Nephron progenitor cell (in vitro differentiated cells): ENCODE results near the gene SPG11.

Experiments used
- DNase-seq: peaks from one replicate; pipeline ENCODE4 v3.0.0; 2021
- H3K27ac Mint-ChIP-seq: 2 replicates; pipeline ENCODE4 v1.8.0; 2021; ENCODE audit warnings: mild to moderate bottlenecking, moderate library complexity, mixed read lengths
- H3K27me3 Mint-ChIP-seq: 2 replicates; pipeline ENCODE4 v1.8.0; 2021; ENCODE audit warnings: mild to moderate bottlenecking, low read depth, mixed read lengths; ENCODE audit not compliant: poor library complexity
- H3K36me3 Mint-ChIP-seq: 2 replicates; pipeline ENCODE4 v1.8.0; 2021; ENCODE audit warnings: low read depth, mixed read lengths
- H3K4me1 Mint-ChIP-seq: 2 replicates; pipeline ENCODE4 v1.8.0; 2021; ENCODE audit warnings: mixed read lengths
- H3K4me3 Mint-ChIP-seq: 2 replicates; pipeline ENCODE4 v1.8.0; 2021; ENCODE audit warnings: mild to moderate bottlenecking, moderate library complexity, mixed read lengths
- H3K9me3 Mint-ChIP-seq: 2 replicates; pipeline ENCODE4 v1.8.0; 2021; ENCODE audit warnings: mild to moderate bottlenecking, moderate library complexity, mixed read lengths
- CTCF ChIP-seq: fragments of 200-600 bp; sonication (generic); IDR thresholded peaks from 2 replicates; pipeline ENCODE4 v1.5.0; 2021; ENCODE audit warnings: antibody characterized with exemption

SPG11 gene

GRCh38 chr15:44596511-44597010 is 66.9 kb downstream of the SPG11 start:
- H3K4me3 Mint-ChIP-seq, result no peak overlapping the region
- peaks cover 38% of the 10 kb centered on the region for H3K36me3 Mint-ChIP-seq
- no peaks in the 10 kb centered on the region for H3K4me1 Mint-ChIP-seq
- H3K27ac Mint-ChIP-seq, result no peak overlapping the region
- no peaks in the 10 kb centered on the region for H3K27me3 Mint-ChIP-seq
- no peak for DNase-seq
- H3K9me3 Mint-ChIP-seq, result no peaks in the 10 kb centered on the region
- no peak for TF ChIP-seq CTCF

GRCh38 chr15:44595656-44596510 is 67.6 kb downstream of the SPG11 start:
- Mint-ChIP-seq H3K9me3 (no peaks in the 10 kb centered on the region), H3K36me3 (peaks cover 39% of the 10 kb centered on the region), H3K27me3 (no peaks in the 10 kb centered on the region)

GRCh38 chr15:44595246-44595645 is 68.2 kb downstream of the SPG11 start:
- no peaks in the 10 kb centered on the region for H3K9me3 Mint-ChIP-seq
- TF ChIP-seq CTCF, result no peak
- H3K4me3 Mint-ChIP-seq, result no peak overlapping the region
- peaks cover 46% of the 10 kb centered on the region for H3K36me3 Mint-ChIP-seq
- DNase-seq, result no peak
- no peaks in the 10 kb centered on the region for H3K27me3 Mint-ChIP-seq
- H3K4me1 Mint-ChIP-seq, result no peaks in the 10 kb centered on the region
- no peak overlapping the region for H3K27ac Mint-ChIP-seq

More at GRCh38 chr15:44595656-44596510, 67.6 kb downstream of the SPG11 start:
- Mint-ChIP-seq H3K4me3 (no peak overlapping the region), H3K27ac (peak overlapping the region; percentile 39), H3K4me1 (no peaks in the 10 kb centered on the region)
- TF ChIP-seq CTCF, result no peak
- DNase-seq, result no peak

GRCh38 chr15:44593042-44593736 is 70.3 kb downstream of the SPG11 start:
- peaks cover 52% of the 10 kb centered on the region for H3K36me3 Mint-ChIP-seq

GRCh38 chr15:44591326-44591725 is 72.1 kb downstream of the SPG11 start:
- peaks cover under 1% of the 10 kb centered on the region for H3K27me3 Mint-ChIP-seq
- DNase-seq, result no peak

More at GRCh38 chr15:44593042-44593736, 70.3 kb downstream of the SPG11 start:
- H3K27ac Mint-ChIP-seq, result no peak overlapping the region
- TF ChIP-seq CTCF, result peak; percentile 33
- no peaks in the 10 kb centered on the region for H3K9me3 Mint-ChIP-seq
- no peaks in the 10 kb centered on the region for H3K4me1 Mint-ChIP-seq
- H3K4me3 Mint-ChIP-seq, result no peak overlapping the region
- no peaks in the 10 kb centered on the region for H3K27me3 Mint-ChIP-seq
- no peak for DNase-seq

More at GRCh38 chr15:44591326-44591725, 72.1 kb downstream of the SPG11 start:
- Mint-ChIP-seq H3K27ac (no peak overlapping the region), H3K4me1 (no peaks in the 10 kb centered on the region), H3K36me3 (peaks cover 57% of the 10 kb centered on the region), H3K4me3 (no peak overlapping the region), H3K9me3 (no peaks in the 10 kb centered on the region)
- no peak for TF ChIP-seq CTCF
